Neural progenitor cell (in vitro differentiated cells): ENCODE data around the gene TANK. TPM values are rescaled to one million over a fixed set of nuclear protein-coding genes. Genes with fewer than 3 reads are reported as not detected.

Source experiments
- DNase-seq: peaks from one replicate; pipeline ENCODE4 v3.0.0-alpha.2; 2016; ENCODE audit warnings: low spot score
- H2AFZ ChIP-seq: fragments of 200-600 bp; sonication (generic); replicated peaks from 2 replicates; pipeline ENCODE4 v1.6.1; 2016; ENCODE audit warnings: antibody characterized with exemption
- H3F3A ChIP-seq: fragments of 200-600 bp; sonication (generic); 2 replicates; pipeline ENCODE4 v1.6.1; 2016; ENCODE audit warnings: antibody characterized with exemption, low read depth
- H3K27ac ChIP-seq: fragments of 200-600 bp; sonication (generic); 2 replicates; pipeline ENCODE4 v1.5.1; 2016; ENCODE audit warnings: mild to moderate bottlenecking
- H3K27me3 ChIP-seq: fragments of 200-600 bp; sonication (generic); 2 replicates; pipeline ENCODE4 v1.6.1; 2016; ENCODE audit warnings: mild to moderate bottlenecking, moderate library complexity
- H3K36me3 ChIP-seq: fragments of 200-600 bp; sonication (generic); 2 replicates; pipeline ENCODE4 v1.5.1; 2016
- H3K4me1 ChIP-seq: fragments of 200-600 bp; sonication (generic); 2 replicates; pipeline ENCODE4 v1.6.1; 2016; ENCODE audit warnings: mixed run types
- H3K4me2 ChIP-seq: fragments of 200-600 bp; sonication (generic); 2 replicates; pipeline ENCODE4 v1.6.1; 2016
- H3K4me3 ChIP-seq: fragments of 200-600 bp; sonication (generic); 2 replicates; pipeline ENCODE4 v1.5.1; 2016
- H3K79me2 ChIP-seq: fragments of 200-600 bp; sonication (generic); 2 replicates; pipeline ENCODE4 v1.6.1; 2016; ENCODE audit warnings: low read depth
- H3K9ac ChIP-seq: fragments of 200-600 bp; sonication (generic); 2 replicates; pipeline ENCODE4 v1.6.1; 2016
- H3K9me3 ChIP-seq: fragments of 200-600 bp; sonication (generic); 2 replicates; pipeline ENCODE4 v1.5.1; 2016; ENCODE audit warnings: low read depth
- H4K20me1 ChIP-seq: fragments of 200-600 bp; sonication (generic); 2 replicates; pipeline ENCODE4 v1.6.1; 2016; ENCODE audit warnings: low read depth
- H3K27ac Mint-ChIP-seq: 3 replicates; pipeline ENCODE4 v1.8.0; 2021; ENCODE audit warnings: mixed read lengths
- H3K27me3 Mint-ChIP-seq: 2 replicates; pipeline ENCODE4 v1.8.0; 2022; ENCODE audit warnings: low read depth, mild to moderate bottlenecking, inconsistent platforms, moderate library complexity, mixed read lengths; ENCODE audit not compliant: insufficient read depth
- H3K36me3 Mint-ChIP-seq: 3 replicates; pipeline ENCODE4 v1.8.0; 2021; ENCODE audit warnings: mixed read lengths
- H3K4me1 Mint-ChIP-seq: 3 replicates; pipeline ENCODE4 v1.8.0; 2021; ENCODE audit warnings: mixed read lengths
- H3K4me3 Mint-ChIP-seq: 3 replicates; pipeline ENCODE4 v1.8.0; 2021; ENCODE audit warnings: mild to moderate bottlenecking, moderate library complexity, mixed read lengths
- H3K9me3 Mint-ChIP-seq: 3 replicates; pipeline ENCODE4 v1.8.0; 2020; ENCODE audit warnings: mixed read lengths
- CTCF ChIP-seq: fragments of 200-600 bp; sonication (generic); IDR thresholded peaks from 2 replicates; pipeline ENCODE4 v1.5.1; 2017; ENCODE audit warnings: antibody characterized with exemption, mild to moderate bottlenecking
- EZH2 ChIP-seq: fragments of 200-600 bp; sonication (generic); IDR thresholded peaks from 2 replicates; pipeline ENCODE4 v1.6.1; 2017; ENCODE audit warnings: antibody characterized with exemption, mild to moderate bottlenecking, moderate library complexity
- EZH2phosphoT487 ChIP-seq: fragments of 200-600 bp; sonication (generic); IDR thresholded peaks from 2 replicates; pipeline ENCODE4 v1.6.1; 2017; ENCODE audit warnings: antibody characterized with exemption
- total RNA-seq: library from RNA; depleted of rRNA; stranded (reverse); fragments of >200 nt; gene quantifications from 2 replicates; pipeline ENCODE4 v1.2.3, GENCODE V29; 2015; ENCODE audit warnings: low replicate concordance

The TANK gene
- total RNA-seq, 1 donor from 2014 or later, result 43.5 TPM

GRCh38 chr2:161136696-161137324 lies 23.4 kb upstream of the TANK start:
- Histone ChIP-seq H4K20me1 (no peaks in the 10 kb centered on the region), H3K9ac (no peak overlapping the region), H3K4me3 (no peak overlapping the region), H3K9me3 (no peaks in the 10 kb centered on the region), H3K79me2 (no peaks in the 10 kb centered on the region), H3K4me1 (peaks cover 3% of the 10 kb centered on the region), H3K36me3 (no peaks in the 10 kb centered on the region), H2AFZ (peak overlapping the region; percentile 4), H3F3A (no peaks in the 10 kb centered on the region), H3K27me3 (no peaks in the 10 kb centered on the region), H3K4me2 (no peak overlapping the region), H3K27ac (no peak overlapping the region)
- DNase-seq, result no peak
- TF ChIP-seq CTCF, result no peak
- TF ChIP-seq EZH2, result no peak
- no peak for TF ChIP-seq EZH2phosphoT487
- Mint-ChIP-seq H3K4me1 (peaks cover 7% of the 10 kb centered on the region), H3K4me3 (no peak overlapping the region), H3K9me3 (peaks cover 2% of the 10 kb centered on the region), H3K27me3 (no peaks in the 10 kb centered on the region), H3K27ac (no peak overlapping the region), H3K36me3 (no peaks in the 10 kb centered on the region)

- Mint-ChIP-seq H3K4me3 (no peak overlapping the region), H3K36me3 (no peaks in the 10 kb centered on the region), H3K27me3 (peaks cover 3% of the 10 kb centered on the region), H3K9me3 (peaks cover 6% of the 10 kb centered on the region), H3K27ac (no peak overlapping the region), H3K4me1 (peaks cover 7% of the 10 kb centered on the region)
- Histone ChIP-seq H3F3A (no peaks in the 10 kb centered on the region), H3K4me1 (peaks cover 3% of the 10 kb centered on the region), H2AFZ (no peak overlapping the region), H3K27ac (no peak overlapping the region), H3K36me3 (no peaks in the 10 kb centered on the region), H3K9ac (no peak overlapping the region), H3K9me3 (no peaks in the 10 kb centered on the region), H3K4me2 (no peak overlapping the region), H3K79me2 (no peaks in the 10 kb centered on the region), H3K4me3 (no peak overlapping the region), H4K20me1 (no peaks in the 10 kb centered on the region), H3K27me3 (no peaks in the 10 kb centered on the region)
- no peak for DNase-seq
- TF ChIP-seq EZH2, result no peak
- TF ChIP-seq CTCF, result no peak
- TF ChIP-seq EZH2phosphoT487, result no peak
Observed at GRCh38 chr2:161138429-161138828, 21.8 kb upstream of the TANK start.

- no peaks in the 10 kb centered on the region for H3F3A ChIP-seq
- H3K27me3 ChIP-seq, result no peaks in the 10 kb centered on the region
- H3K9ac ChIP-seq, result no peak overlapping the region
- no peaks in the 10 kb centered on the region for H3K79me2 ChIP-seq
- no peak overlapping the region for H3K4me3 ChIP-seq
- peaks cover 3% of the 10 kb centered on the region for H3K4me1 ChIP-seq
- H3K36me3 Mint-ChIP-seq, result no peaks in the 10 kb centered on the region
- no peaks in the 10 kb centered on the region for H4K20me1 ChIP-seq
- no peaks in the 10 kb centered on the region for H3K9me3 ChIP-seq
- no peak overlapping the region for H2AFZ ChIP-seq
- H3K36me3 ChIP-seq, result no peaks in the 10 kb centered on the region
- H3K27ac Mint-ChIP-seq, result no peak overlapping the region
- no peak for TF ChIP-seq EZH2
- no peak for TF ChIP-seq EZH2phosphoT487
- no peak for TF ChIP-seq CTCF
- H3K4me1 Mint-ChIP-seq, result peaks cover 7% of the 10 kb centered on the region
- peaks cover 10% of the 10 kb centered on the region for H3K9me3 Mint-ChIP-seq
- H3K27ac ChIP-seq, result no peak overlapping the region
- no peak for DNase-seq
- no peak overlapping the region for H3K4me2 ChIP-seq
- H3K27me3 Mint-ChIP-seq, result peaks cover 3% of the 10 kb centered on the region
- H3K4me3 Mint-ChIP-seq, result no peak overlapping the region
Observed at GRCh38 chr2:161139098-161139987, 20.9 kb upstream of the TANK start.
